ENCODE data around the gene AP3B1. TPM values are rescaled to one million over a fixed set of nuclear protein-coding genes. Genes with fewer than 3 reads are reported as not detected.

AP3B1 gene
- total and polyA plus RNA-seq, 2 of the 8 experiments (the other 6 are each of a cell fraction or from before 2014, with no cell fraction given) = 45.8 to 48.3 TPM

- no peak overlapping the region for H3K14ac ChIP-seq (ENCODE audit: insufficient read length)
- no peak overlapping the region for H2AK5ac ChIP-seq (ENCODE audit: low read depth, low read length)
- H2BK5ac ChIP-seq (ENCODE audit: low read depth, low read length) = no peak overlapping the region
- H3K4me3 ChIP-seq (ENCODE audit: extremely low read depth in 1 of 4, insufficient read depth in 2 of 4, low read depth in 3 of 4, low read length in 4 of 4) = no peak overlapping the region
- no peak overlapping the region for H3K27ac ChIP-seq (ENCODE audit: low read depth, low read length)
- no peak overlapping the region for H4K91ac ChIP-seq (replicated peaks; ENCODE audit: insufficient read length, low read length)
- 3% methylated on average over 3 of the region's 3 CpGs; no CpG with 5 or more reads in 1 of the 2 experiments for WGBS, 2 experiments (ENCODE audit: extremely low coverage in 1 of 2, insufficient coverage in 1 of 2, insufficient read length in 1 of 2, insufficient replicate concordance in 2 of 2, low coverage in 1 of 2, low lambda C conversion rate in 2 of 2, missing lambda C conversion rate in 1 of 2)
- H2BK12ac ChIP-seq (ENCODE audit: low read depth, low read length) = no peak overlapping the region
- H4K5ac ChIP-seq (ENCODE audit: insufficient read length, low read depth, low read length) = no peak overlapping the region
- no peak overlapping the region for H3K23ac ChIP-seq (ENCODE audit: insufficient read length)
- H2BK120ac ChIP-seq (replicated peaks; ENCODE audit: low read depth, low read length) = no peak overlapping the region
- H4K20me1 ChIP-seq (replicated peaks in 1 of 2; ENCODE audit: control insufficient read depth in 1 of 2, insufficient read depth in 2 of 2, low read length in 2 of 2) = peaks cover 2 to 10% of the 10 kb centered on the region in 2 experiments
- no peaks in the 10 kb centered on the region for H3K79me2 ChIP-seq (ENCODE audit: control insufficient read depth in 1 of 2, insufficient read depth in 2 of 2, low read length in 2 of 2)
- ChIA-PET CTCF (ENCODE audit: partially characterized antibody) (interaction anchor here (0.9 to 1.2 kb wide), 4 partner anchors 11 to 145 kb away, joined by 3 to 4 read pairs (median 3); no protein-coding TSS in a partner anchor), POLR2A (ENCODE audit: partially characterized antibody) (interaction anchor here (0.9 kb wide), 1 partner anchor 384 kb away, joined by 3 read pairs; no protein-coding TSS in a partner anchor)
- peaks cover 26 to 67% (median 52%) of the 10 kb centered on the region in 4 experiments for H3K27me3 ChIP-seq (replicated peaks in 1 of 4; ENCODE audit: control insufficient read depth in 3 of 4, extremely low read depth in 1 of 4, insufficient read depth in 3 of 4, low read length in 3 of 4)
- 0 out of 4 replicates have a peak overlapping the region, but pooled peaks of 1 of the 2 experiments have one; percentile 2 for H3K4me2 ChIP-seq (ENCODE audit: insufficient read depth in 1 of 2, low read depth in 2 of 2, low read length in 2 of 2)
- H3K79me1 ChIP-seq (ENCODE audit: low read depth, low read length) = no peaks in the 10 kb centered on the region
- no peak overlapping the region for H2BK20ac ChIP-seq (ENCODE audit: low read length)
- no peak overlapping the region for H2BK15ac ChIP-seq (ENCODE audit: low read length)
- no peaks in the 10 kb centered on the region for H3K23me2 ChIP-seq (ENCODE audit: low read depth, low read length)
- no peak overlapping the region for H3K18ac ChIP-seq (ENCODE audit: extremely low read depth, low read length)
- peak; percentile 80 for FAIRE-seq
- peaks cover 0 to 2% (median 0%) of the 10 kb centered on the region in 4 experiments; a peak in 1 of 8 replicates for H3K36me3 ChIP-seq (ENCODE audit: control insufficient read depth in 2 of 4, insufficient read depth in 4 of 4, low read length in 3 of 4)
- DNase-seq (ENCODE audit: low read depth in 1 of 2, low spot score in 2 of 2) = no peak
- no peak overlapping the region for H4K8ac ChIP-seq (ENCODE audit: extremely low read depth, insufficient read depth, low read length)
- no peak overlapping the region for H2AFZ ChIP-seq (ENCODE audit: low read length)
- no peak overlapping the region for H3K4ac ChIP-seq (replicated peaks; ENCODE audit: insufficient read length, low read depth, low read length)
- H3K9me3 ChIP-seq (ENCODE audit: insufficient read depth in 2 of 2, low read depth in 1 of 2, low read length in 1 of 2) = no peaks in the 10 kb centered on the region
- H3K56ac ChIP-seq (replicated peaks; ENCODE audit: insufficient read length, low read depth, low read length) = no peak overlapping the region
- H3K4me1 ChIP-seq (replicated peaks in 1 of 4; ENCODE audit: control insufficient read depth in 3 of 4, insufficient read depth in 4 of 4, low read length in 3 of 4) = peaks cover 0 to 5% (median 0%) of the 10 kb centered on the region in 4 experiments; a peak in 2 of 7 replicates
- H3K9ac ChIP-seq (replicated peaks in 1 of 4; ENCODE audit: extremely low read depth in 1 of 4, low read depth in 3 of 4, low read length in 3 of 4) = no peak overlapping the region
- TF ChIP-seq HDAC2 (IDR thresholded peaks at IDR 0.05; ENCODE audit: borderline replicate concordance in 1 of 2, low read depth in 2 of 2, low read length in 2 of 2) = peak in 1 of 2 experiments; percentile 84; a peak in 1 of 4 replicates
- peak; percentile 97 for TF ChIP-seq NANOG (IDR thresholded peaks at IDR 0.05; ENCODE audit: insufficient read depth, low read depth, low read length, poor library complexity, severe bottlenecking)
- peak; percentile 71 for TF ChIP-seq MAFK (IDR thresholded peaks at IDR 0.05; ENCODE audit: low read depth, low read length)
- peak in 1 of 2 experiments; percentile 90; a peak in 1 of 3 replicates for TF ChIP-seq EP300 (IDR thresholded peaks at IDR 0.05; ENCODE audit: borderline replicate concordance in 1 of 2, low read depth in 2 of 2, low read length in 2 of 2)
- TF ChIP-seq FOSL1 (IDR thresholded peaks at IDR 0.05; ENCODE audit: insufficient read depth, low read depth, low read length) = no peak
- no peak for TF ChIP-seq TAF1 (IDR thresholded peaks at IDR 0.05; ENCODE audit: low read depth, low read length)
- peak; percentile 23; the same call in 1 of the 2 replicates for TF ChIP-seq ATF2 (IDR thresholded peaks at IDR 0.05; ENCODE audit: low read length)
- TF ChIP-seq POU5F1 (IDR thresholded peaks at IDR 0.05; ENCODE audit: low read depth, low read length) = peak; percentile 97
- TF ChIP-seq POLR2AphosphoS5 (IDR thresholded peaks at IDR 0.05; ENCODE audit: low read depth, low read length) = no peak
Measured at GRCh38 chr5:78016863-78017529, 277.5 kb downstream of the AP3B1 start.

Data from H1 (cell line).